Neural cell (in vitro differentiated cells): ENCODE results near the gene KRT76. TPM values are rescaled to one million over a fixed set of nuclear protein-coding genes. Genes with fewer than 3 reads are reported as not detected.

Experiments used
- H2AFZ ChIP-seq: fragments of 200-600, 300-800 bp; sonication (generic), shearing (Covaris generic); 2 replicates; pipeline ENCODE4 v1.6.0; 2014; ENCODE audit warnings: low read depth, mild to moderate bottlenecking, antibody characterized with exemption, low read length, moderate library complexity
- H3F3A ChIP-seq: fragments of 200-600 bp; shearing (Covaris generic); 2 replicates; pipeline ENCODE4 v1.6.1; 2016; ENCODE audit warnings: mild to moderate bottlenecking, moderate library complexity, mixed read lengths, antibody characterized with exemption, low read length; ENCODE audit not compliant: insufficient read depth, poor library complexity, severe bottlenecking
- H3K27ac ChIP-seq: fragments of 200-600, 300-800 bp; sonication (generic), shearing (Covaris generic); 2 replicates; pipeline ENCODE4 v1.5.1; 2014; ENCODE audit warnings: mild to moderate bottlenecking, low read length, moderate library complexity
- H3K27me3 ChIP-seq: fragments of 300-800, 200-600 bp; sonication (generic), shearing (Covaris generic); 2 replicates; pipeline ENCODE4 v1.6.0; 2014; ENCODE audit warnings: mild to moderate bottlenecking, low read depth, low read length, moderate library complexity; ENCODE audit not compliant: insufficient read depth
- H3K36me3 ChIP-seq: fragments of 300-800, 200-600 bp; sonication (generic), shearing (Covaris generic); 2 replicates; pipeline ENCODE4 v1.5.1; 2014; ENCODE audit warnings: mild to moderate bottlenecking, antibody characterized with exemption, low read length, moderate library complexity; ENCODE audit not compliant: insufficient read depth
- H3K4me2 ChIP-seq: fragments of 300-800, 200-600 bp; sonication (generic), shearing (Covaris generic); 2 replicates; pipeline ENCODE4 v1.6.0; 2014; ENCODE audit warnings: mild to moderate bottlenecking, low read length
- H3K4me3 ChIP-seq: fragments of 300-800, 200-600 bp; sonication (generic), shearing (Covaris generic); 2 replicates; pipeline ENCODE4 v1.5.1; 2014; ENCODE audit warnings: mild to moderate bottlenecking, low read length, moderate library complexity
- H3K79me2 ChIP-seq: fragments of 200-600 bp; shearing (Covaris generic); replicated peaks from 2 replicates; pipeline ENCODE4 v1.6.0; 2014; ENCODE audit warnings: mild to moderate bottlenecking, low read length, moderate library complexity; ENCODE audit not compliant: insufficient read depth
- H3K9ac ChIP-seq: fragments of 300-800, 200-600 bp; sonication (generic), shearing (Covaris generic); 2 replicates; pipeline ENCODE4 v1.6.1; 2016; ENCODE audit warnings: mild to moderate bottlenecking, low read length, mixed read lengths
- H3K9me2 ChIP-seq: fragments of 200-600 bp; shearing (Covaris generic); 2 replicates; pipeline ENCODE4 v1.6.1; 2016; ENCODE audit warnings: mild to moderate bottlenecking, low read length, mixed read lengths; ENCODE audit not compliant: insufficient read depth
- H3K9me3 ChIP-seq: fragments of 200-600, 300-800 bp; sonication (generic), shearing (Covaris generic); 2 replicates; pipeline ENCODE4 v1.6.1; 2016; ENCODE audit warnings: mild to moderate bottlenecking, mixed run types, low read length, moderate library complexity, mixed read lengths
- H4K20me1 ChIP-seq: fragments of 200-600 bp; shearing (Covaris generic); 2 replicates; pipeline ENCODE4 v1.6.1; 2016; ENCODE audit warnings: mild to moderate bottlenecking, mixed run types; ENCODE audit not compliant: insufficient read depth
- CTCF ChIP-seq: fragments of 450-650 bp; IDR thresholded peaks from 2 replicates; pipeline ENCODE4 v1.5.1; 2014; ENCODE audit warnings: antibody characterized with exemption, mild to moderate bottlenecking, moderate library complexity; ENCODE audit not compliant: poor library complexity, severe bottlenecking
- EP300 ChIP-seq: fragments of 450-650 bp; conservative IDR thresholded peaks from 2 replicates; pipeline ENCODE4 v1.6.1; 2014; ENCODE audit warnings: antibody characterized with exemption, mild to moderate bottlenecking, moderate library complexity; ENCODE audit not compliant: poor library complexity, severe bottlenecking
- EZH2 ChIP-seq: fragments of 200-600, 300-800 bp; shearing (Covaris generic), sonication (generic); IDR thresholded peaks from 2 replicates; pipeline ENCODE4 v1.6.1; 2014; ENCODE audit warnings: antibody characterized with exemption, low read length, borderline replicate concordance, mild to moderate bottlenecking; ENCODE audit not compliant: insufficient read depth, poor library complexity, severe bottlenecking
- MXI1 ChIP-seq: fragments of 450-650 bp; conservative IDR thresholded peaks from 2 replicates; pipeline ENCODE4 v1.6.1; 2014; ENCODE audit warnings: antibody characterized with exemption, mild to moderate bottlenecking; ENCODE audit not compliant: poor library complexity, severe bottlenecking
- POLR2AphosphoS5 ChIP-seq: IDR thresholded peaks from 2 replicates; pipeline ENCODE4 v1.6.1; 2012
- RAD21 ChIP-seq: fragments of 450-650 bp; conservative IDR thresholded peaks from 2 replicates; pipeline ENCODE4 v1.6.1; 2014; ENCODE audit warnings: antibody characterized with exemption, mild to moderate bottlenecking, moderate library complexity
- REST ChIP-seq: IDR thresholded peaks from 2 replicates; pipeline ENCODE4 v1.6.1; 2012; ENCODE audit warnings: borderline replicate concordance
- SMC3 ChIP-seq: fragments of 450-650 bp; conservative IDR thresholded peaks from 2 replicates; pipeline ENCODE4 v1.6.1; 2014; ENCODE audit warnings: antibody characterized with exemption, mild to moderate bottlenecking, moderate library complexity; ENCODE audit not compliant: poor library complexity
- TAF1 ChIP-seq: IDR thresholded peaks from 2 replicates; pipeline ENCODE4 v1.6.1; 2012; ENCODE audit warnings: low read depth
- polyA plus RNA-seq: library from polyadenylated mRNA; depleted of rRNA; stranded (reverse); fragments of >200 nt; gene quantifications from 2 replicates; pipeline ENCODE4 v1.2.3, GENCODE V29; 2014

KRT76 gene
- polyA plus RNA-seq, 1 donor from 2014 or later = not detected

- no peak overlapping the region for H3K9ac ChIP-seq
- no peaks in the 10 kb centered on the region for H3K9me2 ChIP-seq
- peaks cover 11% of the 10 kb centered on the region for H3K27me3 ChIP-seq
- no peaks in the 10 kb centered on the region for H3K79me2 ChIP-seq
- H3K27ac ChIP-seq = no peak overlapping the region
- no peak overlapping the region for H2AFZ ChIP-seq
- H3K9me3 ChIP-seq = no peaks in the 10 kb centered on the region
- H4K20me1 ChIP-seq = no peaks in the 10 kb centered on the region
- H3F3A ChIP-seq = no peaks in the 10 kb centered on the region
- TF ChIP-seq MXI1 = no peak
- no peak for TF ChIP-seq POLR2AphosphoS5
- TF ChIP-seq CTCF = no peak
- no peak for TF ChIP-seq EP300
- no peak for TF ChIP-seq SMC3
- TF ChIP-seq EZH2 = no peak
- TF ChIP-seq TAF1 = no peak
- TF ChIP-seq RAD21 = no peak
- no peak for TF ChIP-seq REST
- H3K4me2 ChIP-seq = no peak overlapping the region
- no peaks in the 10 kb centered on the region for H3K36me3 ChIP-seq
- no peak overlapping the region for H3K4me3 ChIP-seq
Measured at GRCh38 chr12:52730383-52730782, 46.8 kb downstream of the KRT76 start.

- H2AFZ ChIP-seq = no peak overlapping the region
- peaks cover 8% of the 10 kb centered on the region for H3K27me3 ChIP-seq
- H3K79me2 ChIP-seq = no peaks in the 10 kb centered on the region
- H3K9ac ChIP-seq = no peak overlapping the region
- no peaks in the 10 kb centered on the region for H4K20me1 ChIP-seq
- no peak overlapping the region for H3K4me3 ChIP-seq
- TF ChIP-seq SMC3 = no peak
- TF ChIP-seq REST = no peak
- TF ChIP-seq POLR2AphosphoS5 = no peak
- TF ChIP-seq TAF1 = no peak
- TF ChIP-seq CTCF = no peak
- no peak for TF ChIP-seq EZH2
- TF ChIP-seq EP300 = no peak
- TF ChIP-seq MXI1 = no peak
- no peak for TF ChIP-seq RAD21
- no peaks in the 10 kb centered on the region for H3K9me3 ChIP-seq
- H3K4me2 ChIP-seq = no peak overlapping the region
- no peak overlapping the region for H3K27ac ChIP-seq
- no peaks in the 10 kb centered on the region for H3K36me3 ChIP-seq
- no peaks in the 10 kb centered on the region for H3F3A ChIP-seq
- no peaks in the 10 kb centered on the region for H3K9me2 ChIP-seq
Measured at GRCh38 chr12:52729147-52729546, 48.0 kb downstream of the KRT76 start.
